HCT116 (cell line): ENCODE measurements around the gene ZC3H12C. TPM values are rescaled to one million over a fixed set of nuclear protein-coding genes. Genes with fewer than 3 reads are reported as not detected.
A peak's percentile ranks its signal among the peaks of the same experiment; 100 is the strongest.

Experiments
- ATAC-seq: fragments of 200-7000 bp; cut with Tn5 transposase; 2 replicates; pipeline ENCODE4 v1.9.1; 2020; ENCODE audit warnings: mild to moderate bottlenecking, moderate library complexity
- BruUV-seq: library from RNA; stranded (reverse); fragments of 400-500 nt; replicated peaks from 2 replicates; lab custom pipeline; 2021; lab: Mats Ljungman, UMichigan
- CTCF ChIA-PET: fragments of 300-600 bp; sonication (Branson Sonifier 250); formaldehyde crosslinking; loops from one replicate; lab custom pipeline; 2021; ENCODE audit warnings: antibody characterized with exemption; lab: Charles Lee
- POLR2A ChIA-PET: fragments of 300-600, 350-600 bp; sonication (Branson Sonifier 250); formaldehyde crosslinking; loops from one replicate; lab custom pipeline; 2021; ENCODE audit warnings: antibody characterized with exemption; lab: Charles Lee
- RAD21 ChIA-PET, 2 experiments: fragments of 300-600 bp; sonication (Branson Sonifier 250); formaldehyde crosslinking; loops; one replicate each; lab custom pipeline; 2023; ENCODE audit warnings: low total read pairs in 2 of 2; ENCODE audit not compliant: uncharacterized antibody in 2 of 2, unreplicated experiment in 2 of 2, low non-redundant PET in 1 of 2; lab: Charles Lee
- DNase-seq: peaks from one replicate; pipeline ENCODE4 v3.0.0-alpha.2; 2010; ENCODE audit warnings: low read depth, low spot score
- H2AFZ ChIP-seq: fragments of 200-600 bp; shearing (Covaris generic), sonication (generic); 2 replicates; pipeline ENCODE4 v1.6.1; 2017; ENCODE audit warnings: low read depth, mixed run types, mixed read lengths, antibody characterized with exemption, low read length; ENCODE audit not compliant: poor library complexity, severe bottlenecking
- H3K27ac ChIP-seq: 2 replicates; pipeline ENCODE4 v1.5.1; 2012; ENCODE audit warnings: low read depth, low read length
- H3K27me3 ChIP-seq: fragments of 200-600 bp; sonication (generic); 2 replicates; pipeline ENCODE4 v1.6.1; 2016; ENCODE audit warnings: mixed run types, low read length, mixed read lengths; ENCODE audit not compliant: insufficient read depth
- H3K36me3 ChIP-seq, 2 experiments: fragments of 200-500 bp in 1 of 2; fragments of 200-600 bp in 1 of 2; sonication (Bioruptor generic) in 1 of 2; sonication (generic) in 1 of 2; 2 replicates each; pipeline versions ENCODE4 v1.5.1 to v1.6.1; 2014 to 2016; ENCODE audit warnings: low read length in 2 of 2, inconsistent platforms in 1 of 2, mixed read lengths in 1 of 2, mixed run types in 1 of 2; ENCODE audit not compliant: insufficient read depth in 2 of 2, control insufficient read depth in 1 of 2
- H3K4me1 ChIP-seq, 2 experiments: fragments of 200-600 bp in 1 of 2; sonication (generic) in 1 of 2; 2 replicates each; pipeline versions ENCODE4 v1.5.1 to v1.6.1; 2012 to 2017; ENCODE audit warnings: low read length in 2 of 2, inconsistent platforms in 1 of 2, mild to moderate bottlenecking in 1 of 2, mixed read lengths in 1 of 2, mixed run types in 1 of 2, moderate library complexity in 1 of 2; ENCODE audit not compliant: insufficient read depth in 2 of 2, control insufficient read depth in 1 of 2
- H3K4me2 ChIP-seq: fragments of 200-600 bp; sonication (generic); 2 replicates; pipeline ENCODE4 v1.6.1; 2017; ENCODE audit warnings: mixed run types, low read length, mixed read lengths
- H3K4me3 ChIP-seq, 2 experiments: fragments of 200-600 bp in 1 of 2; sonication (generic) in 1 of 2; replicated peaks in 1 of 2; 2 replicates each; pipeline ENCODE4 v1.5.1; 2011 to 2016; ENCODE audit warnings: low read length in 2 of 2, control low read depth in 1 of 2, low read depth in 1 of 2, mild to moderate bottlenecking in 1 of 2, mixed read lengths in 1 of 2, mixed run types in 1 of 2
- H3K79me2 ChIP-seq: fragments of 200-600 bp; sonication (generic); 2 replicates; pipeline ENCODE4 v1.6.1; 2017; ENCODE audit warnings: mild to moderate bottlenecking, mixed run types, low read length, moderate library complexity, mixed read lengths; ENCODE audit not compliant: insufficient read depth
- H3K9ac ChIP-seq: fragments of 200-600 bp; sonication (generic); 2 replicates; pipeline ENCODE4 v1.6.1; 2016; ENCODE audit warnings: low read length, mixed read lengths
- H3K9me2 ChIP-seq: fragments of 200-600 bp; sonication (generic), shearing (Covaris generic); 2 replicates; pipeline ENCODE4 v1.6.1; 2017; ENCODE audit warnings: mixed run types, mild to moderate bottlenecking, moderate library complexity; ENCODE audit not compliant: insufficient read depth
- H3K9me3 ChIP-seq, 2 experiments: fragments of 200-500 bp in 1 of 2; fragments of 200-600 bp in 1 of 2; sonication (Bioruptor generic) in 1 of 2; sonication (generic) in 1 of 2; 2 replicates each; pipeline ENCODE4 v1.6.1; 2014 to 2017; ENCODE audit warnings: low read length in 2 of 2, mixed read lengths in 2 of 2, inconsistent platforms in 1 of 2, low read depth in 1 of 2, mild to moderate bottlenecking in 1 of 2, mixed run types in 1 of 2, moderate library complexity in 1 of 2; ENCODE audit not compliant: control insufficient read depth in 1 of 2, insufficient read depth in 1 of 2
- H4K20me1 ChIP-seq: fragments of 200-600 bp; sonication (generic), shearing (Covaris generic); 2 replicates; pipeline ENCODE4 v1.6.1; 2017; ENCODE audit warnings: mixed run types, mild to moderate bottlenecking, moderate library complexity; ENCODE audit not compliant: insufficient read depth
- ATF3 ChIP-seq: IDR thresholded peaks from 2 replicates; pipeline ENCODE4 v1.6.1; 2012
- CBX3 ChIP-seq: IDR thresholded peaks from 2 replicates; pipeline ENCODE4 v1.6.1; 2012; ENCODE audit warnings: low read depth
- CEBPB ChIP-seq: IDR thresholded peaks from 2 replicates; pipeline ENCODE4 v1.6.1; 2012; ENCODE audit warnings: low read depth
- CTCF ChIP-seq, 3 experiments: fragments of 200-600 bp in 1 of 3; sonication (generic) in 1 of 3; IDR thresholded peaks in 2 of 3; conservative IDR thresholded peaks in 1 of 3; 2 replicates each; pipeline ENCODE4 v1.5.1; 2012 to 2017; ENCODE audit warnings: low read depth in 2 of 3, low read length in 2 of 3, antibody characterized with exemption in 1 of 3, borderline replicate concordance in 1 of 3, control low read depth in 1 of 3, mild to moderate bottlenecking in 1 of 3, mixed read lengths in 1 of 3, mixed run types in 1 of 3, moderate library complexity in 1 of 3; ENCODE audit not compliant: insufficient read depth in 1 of 3
- EGR1 ChIP-seq: IDR thresholded peaks from 2 replicates; pipeline ENCODE4 v1.6.1; 2012; ENCODE audit warnings: low read depth
- ELF1 ChIP-seq: IDR thresholded peaks from 2 replicates; pipeline ENCODE4 v1.6.1; 2012; ENCODE audit warnings: low read depth, borderline replicate concordance
- EZH2 ChIP-seq: fragments of 200-600 bp; sonication (generic); IDR thresholded peaks from 2 replicates; pipeline ENCODE4 v1.6.1; 2017; ENCODE audit warnings: antibody characterized with exemption, mixed run types
- EZH2phosphoT487 ChIP-seq: fragments of 200-600 bp; IDR thresholded peaks from 2 replicates; pipeline ENCODE4 v1.6.1; 2018; ENCODE audit warnings: antibody characterized with exemption, borderline replicate concordance
- FOSL1 ChIP-seq: IDR thresholded peaks from 2 replicates; pipeline ENCODE4 v1.6.1; 2012; ENCODE audit warnings: low read depth
- JUND ChIP-seq: IDR thresholded peaks from 2 replicates; pipeline ENCODE4 v1.6.1; 2012
- POLR2A ChIP-seq: IDR thresholded peaks from 2 replicates; pipeline ENCODE4 v1.7.0; 2011; ENCODE audit warnings: borderline replicate concordance; ENCODE audit not compliant: insufficient read depth, insufficient read length; ENCODE audit errors: extremely low read depth
- POLR2AphosphoS5 ChIP-seq: IDR thresholded peaks from 2 replicates; pipeline ENCODE4 v1.6.1; 2011; ENCODE audit warnings: mild to moderate bottlenecking, low read depth, low read length, moderate library complexity
- RAD21 ChIP-seq: IDR thresholded peaks from 2 replicates; pipeline ENCODE4 v1.6.1; 2012; ENCODE audit warnings: low read depth, mild to moderate bottlenecking
- SIN3A ChIP-seq: IDR thresholded peaks from 2 replicates; pipeline ENCODE4 v1.6.1; 2012; ENCODE audit warnings: low read depth
- SP1 ChIP-seq: IDR thresholded peaks from 2 replicates; pipeline ENCODE4 v1.6.1; 2012; ENCODE audit warnings: low read depth
- SRF ChIP-seq: IDR thresholded peaks from 2 replicates; pipeline ENCODE4 v1.6.1; 2012; ENCODE audit warnings: low read depth
- TCF7L2 ChIP-seq: IDR thresholded peaks from 2 replicates; pipeline ENCODE4 v1.7.0; 2011; ENCODE audit warnings: borderline replicate concordance, inconsistent platforms; ENCODE audit not compliant: insufficient read depth, insufficient read length; ENCODE audit errors: extremely low read depth
- YY1 ChIP-seq: IDR thresholded peaks from 2 replicates; pipeline ENCODE4 v1.6.1; 2011; ENCODE audit warnings: low read length, low read depth, moderate library complexity, mild to moderate bottlenecking; ENCODE audit not compliant: insufficient replicate concordance; ENCODE audit errors: extremely low read depth
- ZBTB33 ChIP-seq: IDR thresholded peaks from 2 replicates; pipeline ENCODE4 v1.6.1; 2011; ENCODE audit warnings: mild to moderate bottlenecking, low read length, moderate library complexity; ENCODE audit not compliant: insufficient replicate concordance; ENCODE audit errors: extremely low read depth
- ZFX ChIP-seq: fragments of 450-650 bp; IDR thresholded peaks from 2 replicates; pipeline ENCODE4 v1.6.1; 2017
- ZNF274 ChIP-seq: fragments of 200-500 bp; sonication (Bioruptor generic); IDR thresholded peaks from 2 replicates; pipeline ENCODE4 v1.6.1; 2014; ENCODE audit warnings: mild to moderate bottlenecking, low read depth, low read length, inconsistent platforms
- intact Hi-C: fragments of 100-400 bp; cut with micrococcal nuclease; formaldehyde crosslinking; loops from 2 replicates; pipeline ENCODE4 v1.10.0; 2022
- total RNA-seq: library from RNA; stranded (reverse); gene quantifications from one replicate; pipeline ENCODE4 v1.2.1, GENCODE V29; 2021; ENCODE audit not compliant: unreplicated experiment
- TF ChIP-seq, protein P1 (sequence below): IDR thresholded peaks from 2 replicates; pipeline ENCODE4 v1.6.1; 2012

The ZC3H12C gene
- total RNA-seq, 1 experiment from 2014 or later, result 10.2 TPM

GRCh38 chr11:110182886-110183285 is 89.7 kb downstream of the ZC3H12C start:
- Histone ChIP-seq H3K9ac (no peak overlapping the region), H3K36me3 (no peaks in the 10 kb centered on the region), H3K9me2 (no peaks in the 10 kb centered on the region), H3K4me3 (no peak overlapping the region), H3K9me3 (no peaks in the 10 kb centered on the region), H3K27me3 (no peaks in the 10 kb centered on the region), H3K4me1 (peaks cover 5 to 44% of the 10 kb centered on the region in 2 experiments; a peak in 3 of 4 replicates), H2AFZ (no peak overlapping the region), H3K4me2 (peak overlapping the region; percentile 49), H3K79me2 (no peaks in the 10 kb centered on the region), H3K27ac (no peak overlapping the region), H4K20me1 (no peaks in the 10 kb centered on the region)
- CTCF ChIA-PET, result no interaction called here
- DNase-seq, result peak; percentile 60
- ATAC-seq, result peak; percentile 81
- POLR2A ChIA-PET, result no interaction called here
- BruUV-seq, result no TSS peak
- RAD21 ChIA-PET, result no interaction called here
- intact Hi-C loops, result no loop called here
- TF ChIP-seq, protein P1, sequence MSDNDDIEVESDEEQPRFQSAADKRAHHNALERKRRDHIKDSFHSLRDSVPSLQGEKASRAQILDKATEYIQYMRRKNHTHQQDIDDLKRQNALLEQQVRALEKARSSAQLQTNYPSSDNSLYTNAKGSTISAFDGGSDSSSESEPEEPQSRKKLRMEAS, result no peak
- TF ChIP-seq ZFX (no peak), EGR1 (no peak), EZH2 (no peak), POLR2A (no peak), ZNF274 (no peak), SIN3A (no peak), JUND (peak; percentile 72), SP1 (0 out of 2 replicates have a peak, but pooled peaks have one; percentile 18), SRF (no peak), TCF7L2 (no peak), YY1 (no peak), ATF3 (no peak), CBX3 (peak; percentile 71; the same call in 1 of the 2 replicates), CEBPB (0 out of 2 replicates have a peak, but pooled peaks have one; percentile 21), EZH2phosphoT487 (no peak), ELF1 (no peak), CTCF (IDR thresholded peaks at IDR 0.05 in 2 of 3, conservative IDR thresholded peaks at IDR 0.05 in 1 of 3; ENCODE audit: borderline replicate concordance in 1 of 3, insufficient read depth in 1 of 3, low read depth in 2 of 3, low read length in 2 of 3) (no peak), FOSL1 (peak; percentile 65), POLR2AphosphoS5 (no peak), RAD21 (no peak), ZBTB33 (no peak)
